Activated CD4-positive, CD25-positive, alpha-beta regulatory T cell treated with anti-CD3 and anti-CD28 coated beads, Interleukin-2, amount 50 U/mL, for 16 hours (primary cell): ENCODE data around the gene CLDN7.

Experiments
- DNase-seq: peaks from one replicate; pipeline ENCODE4 v3.0.0-alpha.2; 2020; ENCODE audit warnings: low read depth, low spot score

Gene CLDN7, protein sequence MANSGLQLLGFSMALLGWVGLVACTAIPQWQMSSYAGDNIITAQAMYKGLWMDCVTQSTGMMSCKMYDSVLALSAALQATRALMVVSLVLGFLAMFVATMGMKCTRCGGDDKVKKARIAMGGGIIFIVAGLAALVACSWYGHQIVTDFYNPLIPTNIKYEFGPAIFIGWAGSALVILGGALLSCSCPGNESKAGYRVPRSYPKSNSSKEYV

DNA sequence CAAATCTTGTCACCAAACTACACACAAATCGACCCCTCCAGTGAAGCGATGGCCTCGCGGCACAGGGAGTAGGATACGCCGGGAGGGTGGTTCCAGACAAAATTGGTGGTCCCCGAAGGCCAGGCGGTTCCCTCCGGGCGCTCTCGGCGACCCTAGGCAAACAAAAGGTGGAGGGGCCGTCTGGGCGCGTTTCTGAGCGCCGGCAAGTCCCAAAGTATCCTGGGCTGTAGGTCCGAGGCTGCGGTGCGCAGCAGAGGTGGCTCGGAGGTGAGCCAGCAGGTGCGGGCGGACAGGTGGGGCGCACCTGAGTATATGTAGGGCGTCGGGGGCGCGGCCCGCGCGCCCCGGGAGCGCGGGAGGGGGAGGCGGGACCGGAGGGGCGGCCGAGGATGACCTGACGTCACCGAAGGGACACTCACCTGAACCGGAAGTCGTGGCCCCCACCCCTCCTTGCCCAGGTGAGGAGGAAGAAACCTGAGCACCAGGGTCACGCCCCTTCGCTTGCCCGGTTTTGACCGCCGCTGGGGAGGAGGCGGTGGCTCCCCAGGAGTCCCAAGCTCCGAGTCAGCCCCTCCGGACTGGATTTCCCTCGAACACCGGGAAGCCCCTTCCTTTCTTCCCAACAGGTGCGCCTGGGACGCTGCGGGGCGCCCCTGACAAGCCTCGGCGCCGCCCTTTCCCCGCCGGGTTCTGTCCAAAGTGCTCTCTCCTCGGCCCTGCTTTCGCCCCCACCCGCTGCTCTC is at the start of gene CLDN7:
Gene CLDN7, minus strand, starts transcription at position 287 of the 743 bp plus-strand sequence. CDS start 435 bp downstream, outside the sequence.
- no peak for DNase-seq

DNA sequence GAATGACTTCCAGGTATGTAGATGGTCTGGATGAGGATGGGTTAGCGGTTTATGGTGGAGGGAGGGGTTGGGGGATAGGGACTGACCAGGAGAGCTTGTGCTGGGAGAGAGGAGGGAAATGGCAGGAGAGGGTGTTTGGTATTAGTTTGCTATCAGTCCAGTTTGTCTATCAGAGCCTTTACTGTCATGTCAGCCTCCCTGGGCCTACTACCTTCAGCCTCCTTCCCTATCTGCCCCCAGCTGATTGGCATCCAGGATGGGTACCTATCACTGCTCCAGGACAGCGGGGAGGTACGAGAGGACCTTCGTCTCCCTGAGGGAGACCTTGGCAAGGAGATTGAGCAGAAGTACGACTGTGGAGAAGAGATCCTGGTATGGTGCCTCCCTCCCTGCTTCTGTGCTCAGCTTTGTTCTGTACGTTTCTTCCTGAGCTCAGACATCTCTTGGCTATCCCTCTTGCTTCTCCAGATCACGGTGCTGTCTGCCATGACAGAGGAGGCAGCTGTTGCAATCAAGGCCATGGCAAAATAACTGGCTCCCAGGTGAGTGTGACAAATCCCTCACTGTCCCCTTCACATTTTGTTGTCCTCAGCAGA is 48.9 kb upstream of the CLDN7 start:
- DNase-seq: no peak

DNA sequence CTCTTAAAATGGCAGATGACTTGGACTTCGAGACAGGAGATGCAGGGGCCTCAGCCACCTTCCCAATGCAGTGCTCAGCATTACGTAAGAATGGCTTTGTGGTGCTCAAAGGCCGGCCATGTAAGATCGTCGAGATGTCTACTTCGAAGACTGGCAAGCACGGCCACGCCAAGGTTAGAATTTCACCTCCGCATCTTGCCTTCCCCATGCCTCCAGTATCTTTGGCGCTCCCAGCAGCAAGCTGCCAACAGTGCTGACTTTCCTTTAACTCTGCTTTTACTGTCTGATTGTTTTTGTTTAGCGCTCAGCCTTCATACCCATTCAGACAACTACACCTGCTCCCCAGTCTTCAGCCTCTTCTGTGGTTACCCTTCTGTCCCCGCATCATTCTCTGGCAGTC is 47.4 kb upstream of the CLDN7 start:
- no peak for DNase-seq

DNA sequence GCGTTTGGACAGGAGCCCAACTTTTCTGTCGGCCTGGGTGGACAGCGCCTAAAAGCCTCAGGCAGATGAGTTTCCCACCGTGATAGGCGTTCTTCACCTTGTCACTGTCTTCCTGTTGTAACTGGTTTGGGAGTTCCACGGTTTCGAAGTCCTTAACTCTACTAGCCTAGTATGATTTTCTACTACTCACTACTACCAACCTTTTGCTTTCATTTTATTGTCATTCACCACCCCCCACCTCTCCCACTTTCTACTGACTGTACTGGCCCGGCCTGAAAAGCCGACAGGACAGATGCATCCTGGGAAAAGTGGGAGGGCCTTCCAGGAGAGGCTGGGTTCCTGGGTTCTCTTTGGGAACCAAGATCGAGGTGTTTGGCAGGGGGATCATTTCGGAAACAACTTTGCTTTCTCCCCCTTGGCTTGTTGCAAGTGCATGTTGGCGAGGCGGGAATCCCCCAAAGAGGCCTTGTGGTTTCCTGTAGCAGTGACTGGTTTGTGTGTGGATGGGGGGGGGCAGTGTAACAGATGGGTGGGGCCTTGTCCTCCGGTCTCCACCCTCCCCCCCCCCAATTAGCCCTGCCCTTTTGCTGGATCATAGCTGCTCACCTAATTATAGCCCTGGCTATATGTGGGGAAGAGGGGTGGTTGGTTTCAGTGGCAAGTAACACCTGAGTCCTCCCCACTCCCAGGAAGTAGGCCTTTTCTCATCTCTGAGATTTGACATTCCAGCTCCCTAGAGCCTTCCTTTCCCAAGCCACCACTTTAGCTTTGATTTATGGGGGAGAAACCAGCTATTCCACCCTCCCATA is 46.6 kb upstream of the CLDN7 start:
- DNase-seq: peak; percentile 75

DNA sequence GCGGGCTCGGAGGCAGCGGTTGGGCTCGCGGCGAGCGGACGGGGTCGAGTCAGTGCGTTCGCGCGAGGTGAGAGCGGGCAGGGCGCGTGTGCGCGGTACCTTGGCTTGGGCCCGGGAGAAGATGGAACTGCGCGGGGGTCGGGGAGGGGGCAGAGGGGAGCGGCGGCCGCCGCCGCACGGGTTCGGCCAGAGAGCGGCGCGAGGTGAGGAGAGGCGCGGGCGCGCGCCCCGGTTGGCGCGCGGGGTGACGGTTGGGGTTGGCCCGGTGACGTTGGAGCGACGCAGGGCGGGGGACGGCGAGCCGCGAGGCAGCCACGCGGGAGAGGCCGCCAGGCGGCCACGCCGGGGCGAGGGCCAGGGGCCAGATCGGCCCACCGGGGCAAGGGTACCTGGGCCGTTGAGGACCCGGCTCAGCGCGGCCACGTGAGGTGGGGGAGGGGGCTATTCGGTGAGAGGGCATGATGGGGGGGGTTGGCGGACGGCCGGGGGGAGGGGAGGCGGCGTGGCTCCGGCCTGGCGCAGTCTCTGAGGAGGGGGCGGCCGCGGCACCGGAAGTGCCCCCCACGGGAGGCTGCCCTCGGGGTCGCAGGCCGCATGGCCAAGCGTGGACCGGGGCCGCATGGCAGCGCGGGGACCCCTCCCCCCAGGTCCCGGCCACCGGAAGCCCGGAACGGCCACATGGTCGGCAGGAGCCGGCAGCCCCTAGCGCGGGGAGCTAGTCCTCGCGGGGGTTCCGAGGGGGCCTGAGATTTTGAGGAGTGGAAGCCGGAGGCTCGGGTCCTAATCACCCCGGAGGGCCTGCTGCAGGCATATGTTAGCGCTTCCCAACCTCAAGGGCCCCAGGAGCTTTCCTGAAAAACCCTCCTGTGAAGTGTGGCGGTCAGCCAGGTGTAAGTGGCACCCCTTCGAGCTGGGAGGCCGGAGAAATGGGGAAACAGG is 45.7 kb upstream of the CLDN7 start:
- DNase-seq: peak; percentile 16

DNA sequence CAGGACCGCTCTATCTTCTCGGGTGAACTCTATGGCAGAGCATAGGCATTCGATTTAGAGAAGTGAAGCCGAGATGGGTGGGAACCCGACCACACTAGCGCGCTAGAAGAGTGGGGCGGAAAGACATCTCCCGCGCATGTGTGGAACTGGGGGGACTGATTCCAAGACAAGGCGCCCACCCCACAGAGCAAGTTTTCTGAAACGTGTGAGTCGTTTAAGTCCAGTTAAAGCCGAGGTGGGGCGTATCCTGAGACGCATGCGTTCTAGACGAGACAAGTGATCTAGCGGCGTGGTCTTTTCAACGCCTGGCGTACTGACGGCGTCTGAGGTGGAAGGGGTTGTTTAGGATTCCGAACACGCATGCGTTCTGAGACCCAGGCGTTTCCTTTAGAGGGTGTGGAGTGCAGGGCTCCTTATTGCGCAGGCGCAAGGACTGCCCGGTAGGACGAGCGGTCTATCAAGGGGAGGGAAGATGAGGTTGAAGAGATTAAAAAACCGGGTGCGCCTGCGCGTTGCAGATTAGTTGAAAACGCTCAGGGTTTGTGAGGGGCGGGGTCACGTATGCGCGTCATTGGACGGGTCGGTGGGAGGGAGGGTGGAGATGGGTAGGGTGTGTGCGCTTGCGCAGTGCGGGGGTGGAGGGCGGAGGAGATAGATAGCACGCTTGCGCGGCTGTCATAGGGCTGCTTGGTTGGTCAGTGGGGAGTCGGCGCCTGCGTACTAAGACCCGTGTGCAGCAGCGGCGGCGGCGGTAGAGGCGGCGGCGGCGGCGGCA is 44.8 kb upstream of the CLDN7 start, which contains the start of gene EIF5A:
Gene EIF5A, plus strand, starts transcription at position 718 of the 775 bp plus-strand sequence. CDS start 2,008 bp downstream, outside the sequence.
- peak; percentile 100 for DNase-seq

DNA sequence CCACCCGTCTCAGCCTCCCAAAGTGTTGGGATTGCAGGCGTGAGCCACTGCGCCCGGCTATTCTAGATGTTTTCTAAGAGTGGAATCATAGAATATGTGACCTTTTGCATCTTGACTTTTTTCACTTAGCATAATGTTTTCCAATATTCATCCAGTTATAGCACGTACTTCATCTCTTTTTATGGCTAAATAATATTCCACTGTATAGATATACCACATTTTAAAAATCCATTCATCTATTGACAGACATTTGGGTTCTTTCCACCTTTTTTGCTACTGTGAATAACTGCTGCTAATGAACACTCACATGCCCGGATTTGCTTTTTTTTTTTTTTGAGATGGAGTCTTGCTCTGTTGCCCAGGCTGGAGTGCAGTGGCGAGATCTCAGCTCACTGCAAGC is 41.9 kb upstream of the CLDN7 start:
- DNase-seq: no peak

DNA sequence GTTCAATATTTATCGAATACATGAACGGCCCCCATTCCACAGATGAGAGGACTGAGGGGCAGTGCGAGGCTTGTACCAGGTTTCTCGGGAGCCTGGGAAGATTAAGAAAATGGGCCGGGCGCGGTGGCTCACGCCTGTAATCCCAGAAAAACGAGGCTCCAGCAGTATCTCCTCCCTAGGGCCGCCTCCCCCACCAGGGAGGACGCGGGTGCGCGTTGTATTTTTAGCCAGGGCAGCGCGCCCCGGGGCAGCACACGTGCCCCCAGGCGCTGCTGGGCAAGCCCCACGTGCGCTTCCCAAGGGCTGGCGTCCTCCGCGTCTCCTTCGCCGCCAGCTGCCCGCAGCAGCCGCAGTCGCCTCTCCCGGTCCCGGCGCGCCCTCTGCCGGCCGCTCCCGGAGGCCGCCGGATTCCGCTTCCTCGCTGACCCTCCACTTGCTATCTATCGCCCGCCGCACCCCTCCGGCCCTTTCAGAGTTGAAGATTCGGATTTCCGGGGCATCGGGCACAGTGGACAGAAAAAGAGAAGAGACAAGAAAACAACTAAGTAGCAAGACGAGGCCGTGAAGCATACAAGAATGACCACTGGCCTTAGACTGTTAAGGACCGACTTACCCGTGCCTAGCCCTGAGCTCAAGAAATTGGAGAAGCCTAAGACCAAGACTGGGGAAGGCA is 34.0 kb upstream of the CLDN7 start:
- DNase-seq: no peak

DNA sequence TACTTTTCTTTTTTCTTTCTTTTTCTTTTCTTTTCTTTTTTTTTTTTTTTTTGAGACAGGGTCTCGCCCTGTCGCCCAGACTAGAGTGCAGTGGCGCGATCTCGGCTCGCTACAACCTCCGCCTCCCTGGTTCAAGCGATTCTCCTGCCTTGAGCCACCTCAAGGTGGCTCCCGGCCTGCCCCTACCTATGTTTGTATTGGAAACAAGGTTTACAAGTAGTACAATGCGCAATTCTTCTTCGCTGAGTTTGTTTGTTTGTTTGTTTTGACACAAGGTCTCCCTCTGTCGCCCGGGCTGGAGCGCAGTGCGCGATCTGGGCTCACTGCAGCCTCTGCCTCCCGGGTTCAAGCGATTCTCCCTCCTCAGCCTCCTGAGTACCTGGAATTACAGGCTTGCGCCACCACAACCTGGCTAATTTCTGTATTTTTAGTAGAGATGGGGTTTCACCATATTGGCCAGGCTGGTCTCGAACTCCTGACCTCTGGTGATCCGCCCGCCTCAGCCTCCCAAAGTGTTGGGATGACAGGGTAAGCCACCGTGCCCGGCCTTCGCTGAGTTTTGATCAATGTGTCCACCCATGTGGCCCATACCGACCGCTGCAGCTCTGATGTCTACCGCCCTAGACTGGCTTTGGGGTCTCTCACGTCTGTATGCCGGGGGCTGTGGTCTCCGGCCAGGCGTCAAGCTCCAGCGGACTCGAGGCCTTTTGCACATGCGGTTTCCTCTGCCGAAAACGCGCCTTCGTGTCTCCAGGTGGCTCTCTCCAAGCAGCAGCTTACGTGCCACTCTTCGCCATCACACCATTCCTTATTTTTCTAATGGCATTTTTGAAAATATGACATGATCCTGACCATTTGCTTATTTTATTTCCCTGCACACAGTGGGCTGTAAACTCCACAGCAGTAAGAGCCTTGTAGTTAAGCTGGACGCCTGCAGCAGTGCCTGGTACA is 33.2 kb upstream of the CLDN7 start:
- no peak for DNase-seq

DNA sequence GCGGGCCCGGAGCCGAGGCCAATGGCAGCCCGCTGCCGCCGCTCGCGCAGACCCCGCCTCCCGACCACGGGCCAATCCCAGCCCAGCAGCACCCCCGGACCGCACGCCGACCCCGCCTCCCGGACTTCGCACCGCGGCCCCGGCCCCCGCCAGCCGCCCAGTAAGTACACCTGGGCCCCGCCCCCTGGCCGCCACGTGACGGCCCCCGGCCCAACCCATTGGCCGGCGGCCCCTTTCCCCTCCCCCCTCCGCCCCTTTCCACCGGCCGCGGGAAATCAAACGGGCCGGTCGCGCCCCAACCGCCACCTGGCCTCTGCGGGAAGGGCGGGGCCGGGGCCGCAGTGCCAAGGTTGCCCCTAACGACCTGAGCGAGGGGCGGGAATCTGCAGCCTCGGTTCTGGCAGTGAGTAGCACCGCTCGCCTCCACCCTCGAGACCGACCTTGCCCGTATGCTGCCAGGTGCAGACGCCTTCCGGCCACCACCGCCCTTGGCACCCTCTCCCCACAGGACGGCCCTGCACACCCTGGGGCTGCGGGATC is 32.4 kb upstream of the CLDN7 start, which contains the start of gene YBX2:
Gene YBX2, minus strand, starts transcription at position 26 of the 540 bp plus-strand sequence. CDS start 139 bp downstream, outside the sequence.
- peak; percentile 39 for DNase-seq

DNA sequence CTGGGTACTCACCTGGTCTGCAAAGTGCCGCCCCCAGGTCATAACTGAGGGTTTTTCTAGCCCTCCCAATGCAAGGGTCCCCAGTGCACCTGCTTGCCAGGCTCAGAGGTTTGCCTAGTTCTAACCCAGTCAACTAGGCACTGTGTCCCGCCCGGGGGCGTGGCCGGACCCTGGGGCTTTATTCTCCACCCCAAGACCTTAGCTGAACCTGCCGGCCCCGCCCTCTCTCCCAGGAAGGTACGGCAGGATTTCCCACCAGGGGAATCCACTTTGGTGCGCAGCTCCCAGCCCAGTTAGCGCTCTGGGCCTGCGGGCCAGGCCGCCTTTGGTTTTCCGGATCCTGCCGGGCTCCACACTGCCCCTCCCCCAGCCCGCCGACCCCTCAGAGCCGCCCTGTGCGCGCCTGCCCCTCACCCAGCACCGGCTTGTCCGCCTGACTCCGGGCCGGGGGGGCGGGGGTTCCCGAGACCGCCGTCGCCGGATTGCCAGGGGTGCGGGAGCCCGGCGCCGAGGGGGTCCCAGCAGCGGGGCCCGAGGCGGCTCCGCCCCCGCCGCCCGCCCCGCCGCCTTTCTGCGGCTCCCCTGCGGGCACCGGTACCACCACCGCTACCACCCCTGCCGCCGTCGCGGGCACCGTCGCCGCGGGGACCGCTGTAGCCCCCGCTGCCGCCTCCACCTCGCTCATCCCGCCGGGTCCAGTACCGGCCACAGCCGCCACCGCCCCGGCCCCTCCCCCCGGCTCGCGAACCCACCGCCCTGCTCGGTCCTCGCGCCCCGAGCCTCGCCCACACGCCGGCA is 31.7 kb upstream of the CLDN7 start:
- DNase-seq: no peak

DNA sequence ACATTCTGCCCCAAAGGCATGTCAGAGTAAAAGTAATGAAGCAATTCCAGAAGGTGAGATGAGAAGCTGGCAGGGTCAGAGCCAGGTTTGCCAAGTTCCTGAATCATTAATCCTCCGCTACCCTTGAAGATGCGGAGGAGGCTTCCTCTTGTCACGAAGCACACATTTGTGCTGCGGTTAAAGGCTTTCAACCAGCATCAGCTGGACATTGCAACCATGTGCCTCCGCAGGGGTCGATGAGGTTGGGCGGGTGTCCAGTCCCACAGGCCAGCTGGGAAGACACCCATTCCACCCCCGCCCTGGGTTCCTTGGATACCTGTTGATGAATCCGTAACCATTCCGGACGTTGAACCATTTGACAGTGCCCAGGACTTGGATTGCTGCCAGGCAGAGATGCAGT is 30.9 kb upstream of the CLDN7 start:
- DNase-seq: no peak

DNA sequence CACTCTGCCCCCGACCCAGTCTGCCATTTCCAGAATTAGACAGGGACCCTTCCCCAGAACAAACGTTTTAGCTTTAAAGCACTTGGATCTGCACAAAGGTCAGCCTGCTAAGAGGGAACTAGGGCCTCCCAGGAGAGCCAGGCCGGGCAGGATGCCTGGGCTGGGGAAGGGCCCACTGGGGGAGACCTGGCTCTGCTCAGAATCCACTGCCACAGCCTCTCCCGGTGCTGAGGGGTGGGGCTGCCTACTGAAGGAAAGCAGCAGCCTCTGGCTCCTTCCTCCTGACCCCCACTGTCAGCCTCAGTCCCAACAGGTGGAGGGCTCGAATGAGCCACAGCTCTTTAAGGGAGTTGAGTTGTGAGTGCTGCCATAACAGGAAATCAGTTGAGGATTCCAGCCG is 30.5 kb upstream of the CLDN7 start:
- no peak for DNase-seq

DNA sequence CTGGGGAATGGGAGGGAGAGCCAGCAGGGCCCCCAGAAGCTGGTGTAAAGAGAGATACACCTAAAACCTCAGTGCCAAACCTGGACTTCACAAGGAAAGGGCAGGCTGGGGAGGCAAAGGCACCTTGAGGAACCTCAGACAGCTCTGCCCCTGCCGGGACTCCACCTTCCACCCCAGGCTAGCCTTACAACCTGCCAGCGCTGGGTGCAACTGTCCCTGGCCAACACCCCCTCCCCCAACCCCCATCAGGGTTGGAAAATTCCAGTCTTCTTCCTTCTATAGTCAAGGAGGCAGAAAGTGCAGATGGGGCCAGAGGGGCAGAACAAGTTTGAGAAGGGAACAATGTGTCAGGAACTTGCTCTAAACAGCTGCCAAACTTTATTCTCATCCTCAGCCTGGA is 29.9 kb upstream of the CLDN7 start:
- DNase-seq: no peak

DNA sequence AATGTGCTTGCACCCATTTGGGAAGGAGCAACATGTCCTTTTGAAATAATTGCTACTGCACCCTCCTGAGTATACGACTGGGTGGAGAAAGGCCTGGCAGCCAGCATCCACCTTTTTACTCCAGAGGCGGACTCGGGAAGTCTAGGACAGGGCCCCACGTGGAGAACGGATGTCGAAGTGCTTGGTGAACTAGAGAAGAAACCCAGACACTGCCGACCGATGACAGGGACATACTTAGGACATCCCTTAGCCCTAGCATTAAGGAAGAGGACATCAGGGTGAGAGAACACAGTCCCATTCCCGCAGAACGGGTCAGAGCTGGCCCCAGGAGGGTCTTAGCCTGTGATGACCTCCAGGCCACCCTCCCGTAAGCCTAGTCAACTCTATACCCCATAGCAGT is 28.4 kb upstream of the CLDN7 start:
- DNase-seq: no peak

DNA sequence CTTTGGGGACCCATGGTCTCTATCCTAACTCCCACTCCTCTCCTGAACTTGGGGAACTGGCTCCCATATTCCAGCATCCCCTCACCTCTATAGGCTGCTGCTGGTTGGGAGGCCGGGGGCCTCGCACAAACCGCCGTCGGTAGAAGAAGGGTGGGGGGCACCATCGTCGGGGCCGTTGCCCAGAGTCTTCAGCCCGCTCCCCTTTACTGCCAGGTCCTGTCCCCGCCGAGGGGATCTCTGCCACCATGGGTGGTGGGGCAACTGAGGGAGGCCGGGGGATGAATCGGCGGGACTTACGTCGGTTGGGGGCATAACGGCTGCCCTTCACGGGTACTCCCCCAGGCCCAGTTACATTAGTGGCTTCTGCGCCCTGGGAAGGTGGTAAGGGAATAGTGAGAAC is 27.9 kb upstream of the CLDN7 start:
- no peak for DNase-seq
